Skeletal muscle tissue (tissue), 4 donors: ENCODE results near the gene ZNF70. TPM values are rescaled to one million over a fixed set of nuclear protein-coding genes. Genes with fewer than 3 reads are reported as not detected.
A peak's percentile ranks its signal among the peaks of the same experiment; 100 is the strongest.
"Not testable (repeated sequence)": the region's sequence is repeated elsewhere in the genome, so short reads cannot be mapped to it uniquely, and the experiment has no call there.

Experiments used
- H3K27ac ChIP-seq: one replicate; pipeline ENCODE4 v1.7.0; 2013; ENCODE audit warnings: mild to moderate bottlenecking, low read depth, low read length, inconsistent platforms
- H3K27me3 ChIP-seq, 3 donors: one replicate each; pipeline ENCODE4 v1.7.0; 2013; ENCODE audit warnings: low read length in 3 of 3; ENCODE audit not compliant: control insufficient read depth in 3 of 3, insufficient read depth in 3 of 3
- H3K36me3 ChIP-seq, 3 donors: one replicate each; pipeline ENCODE4 v1.7.0; 2013; ENCODE audit warnings: low read length in 3 of 3; ENCODE audit not compliant: control insufficient read depth in 3 of 3, insufficient read depth in 3 of 3
- H3K4me1 ChIP-seq, 3 donors: one replicate each; pipeline ENCODE4 v1.7.0; 2013; ENCODE audit warnings: low read length in 3 of 3, mild to moderate bottlenecking in 3 of 3; ENCODE audit not compliant: control insufficient read depth in 3 of 3, insufficient read depth in 3 of 3
- H3K4me3 ChIP-seq, 3 donors: one replicate each; pipeline ENCODE4 v1.7.0; 2013; ENCODE audit warnings: low read length in 3 of 3
- H3K9ac ChIP-seq, 3 donors: one replicate each; pipeline ENCODE4 v1.7.0; 2013; ENCODE audit warnings: low read length in 3 of 3, mild to moderate bottlenecking in 3 of 3, moderate library complexity in 2 of 3, low read depth in 1 of 3
- H3K9me3 ChIP-seq, 3 donors: one replicate each; pipeline ENCODE4 v1.7.0; 2013; ENCODE audit warnings: low read length in 3 of 3; ENCODE audit not compliant: control insufficient read depth in 3 of 3
- total RNA-seq: library from RNA; depleted of rRNA; stranded (reverse); fragments of >200 nt; gene quantifications from one replicate; pipeline ENCODE4 v1.2.3, GENCODE V29; 2014
- donor health status: Osteomylitis.

The ZNF70 gene
- total RNA-seq, 1 donor from 2014 or later = 3.1 TPM

- Histone ChIP-seq H3K27ac (peak overlapping the region; percentile 79), H3K4me1 (peaks cover 5 to 17% (median 11%) of the 10 kb centered on the region in 3 donors), H3K27me3 (no peaks in the 10 kb centered on the region), H3K4me3 (peak overlapping the region; percentile 84 to 89 (median 84)), H3K36me3 (no peaks in the 10 kb centered on the region), H3K9ac (peak overlapping the region; percentile 75 to 84 (median 77)), H3K9me3 (no peaks in the 10 kb centered on the region)
Measured at GRCh38 chr22:23750367-23750713, 572 bp downstream of the ZNF70 start.

- no peaks in the 10 kb centered on the region for H3K27me3 ChIP-seq
- peaks cover 5 to 17% (median 11%) of the 10 kb centered on the region in 3 donors for H3K4me1 ChIP-seq
- H3K36me3 ChIP-seq = peaks cover 1 to 4% (median 3%) of the 10 kb centered on the region in 3 donors
- no peak overlapping the region for H3K9ac ChIP-seq
- peak overlapping the region; percentile 79 for H3K27ac ChIP-seq
- H3K4me3 ChIP-seq = peak overlapping the region in 2 of 3 donors; percentile 56 to 84
- no peaks in the 10 kb centered on the region for H3K9me3 ChIP-seq
Measured at GRCh38 chr22:23749841-23750301, 1.0 kb downstream of the ZNF70 start.

- Histone ChIP-seq H3K4me1 (peaks cover 18 to 31% (median 30%) of the 10 kb centered on the region in 3 donors), H3K27me3 (no peaks in the 10 kb centered on the region), H3K27ac (no peak overlapping the region), H3K4me3 (no peak overlapping the region), H3K9me3 (no peaks in the 10 kb centered on the region), H3K36me3 (peaks cover 15 to 28% (median 25%) of the 10 kb centered on the region in 3 donors), H3K9ac (no peak overlapping the region)
Measured at GRCh38 chr22:23745791-23746190, 5.1 kb downstream of the ZNF70 start.

DNA sequence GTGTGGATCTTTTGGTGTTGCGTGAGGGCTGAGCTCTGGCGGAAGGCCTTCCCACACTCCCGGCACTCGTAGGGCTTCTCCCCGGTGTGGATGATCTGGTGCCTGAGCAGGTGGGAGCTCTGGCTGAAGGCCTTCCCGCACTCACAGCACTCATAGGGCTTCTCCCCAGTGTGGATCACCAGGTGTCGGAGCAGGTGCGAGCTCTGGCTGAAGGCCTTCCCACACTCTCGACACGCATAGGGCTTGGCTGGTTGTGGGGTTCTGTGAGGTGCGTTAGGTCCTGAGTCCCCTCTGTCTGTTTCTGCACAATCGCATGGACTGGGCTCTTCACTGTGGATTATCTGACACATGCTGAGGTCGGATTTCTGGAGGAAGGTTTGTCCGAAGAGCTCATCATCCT is 6.4 kb downstream of the ZNF70 start:
- H3K9ac ChIP-seq = no peak overlapping the region
- H3K36me3 ChIP-seq = peaks cover 15 to 29% (median 25%) of the 10 kb centered on the region in 3 donors
- H3K4me1 ChIP-seq = peaks cover 18 to 26% (median 20%) of the 10 kb centered on the region in 3 donors
- no peak overlapping the region for H3K4me3 ChIP-seq
- no peak overlapping the region for H3K27ac ChIP-seq
- H3K27me3 ChIP-seq = no peaks in the 10 kb centered on the region
- H3K9me3 ChIP-seq = no peaks in the 10 kb centered on the region

DNA sequence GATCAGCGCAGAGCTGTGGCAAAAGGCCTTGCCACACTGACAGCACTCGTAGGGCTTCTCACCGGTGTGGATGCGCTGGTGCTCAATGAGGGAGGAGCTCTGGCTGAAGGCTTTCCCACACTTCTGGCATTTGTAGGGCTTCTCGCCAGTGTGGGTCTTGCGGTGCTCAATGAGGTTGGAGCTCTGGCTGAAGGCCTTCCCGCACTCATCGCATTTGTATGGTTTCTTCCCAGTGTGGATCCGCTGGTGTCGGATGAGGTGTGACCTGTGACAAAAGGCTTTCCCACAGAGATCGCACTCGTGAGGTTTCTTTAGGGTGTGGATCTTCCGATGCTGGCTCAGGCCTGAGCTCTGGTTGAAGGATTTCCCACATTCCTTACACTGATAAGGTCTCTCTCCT is 6.9 kb downstream of the ZNF70 start:
- Histone ChIP-seq H3K9me3 (no peaks in the 10 kb centered on the region), H3K36me3 (peaks cover 15 to 29% (median 25%) of the 10 kb centered on the region in 3 donors), H3K9ac (peak overlapping the region in 1 of 3 donors; percentile 60), H3K4me1 (peaks cover 18 to 26% (median 20%) of the 10 kb centered on the region in 3 donors), H3K27ac (no peak overlapping the region), H3K4me3 (no peak overlapping the region), H3K27me3 (no peaks in the 10 kb centered on the region)

- Histone ChIP-seq H3K9ac (peak overlapping the region in 1 of 3 donors; percentile 60), H3K4me1 (peaks cover 18 to 26% (median 20%) of the 10 kb centered on the region in 3 donors), H3K36me3 (peaks cover 15 to 29% (median 25%) of the 10 kb centered on the region in 3 donors), H3K27ac (peak overlapping the region; percentile 64), H3K4me3 (peak overlapping the region in 2 of 3 donors; percentile 3), H3K9me3 (no peaks in the 10 kb centered on the region), H3K27me3 (no peaks in the 10 kb centered on the region)
Measured at GRCh38 chr22:23743303-23743705, 7.6 kb downstream of the ZNF70 start.

DNA sequence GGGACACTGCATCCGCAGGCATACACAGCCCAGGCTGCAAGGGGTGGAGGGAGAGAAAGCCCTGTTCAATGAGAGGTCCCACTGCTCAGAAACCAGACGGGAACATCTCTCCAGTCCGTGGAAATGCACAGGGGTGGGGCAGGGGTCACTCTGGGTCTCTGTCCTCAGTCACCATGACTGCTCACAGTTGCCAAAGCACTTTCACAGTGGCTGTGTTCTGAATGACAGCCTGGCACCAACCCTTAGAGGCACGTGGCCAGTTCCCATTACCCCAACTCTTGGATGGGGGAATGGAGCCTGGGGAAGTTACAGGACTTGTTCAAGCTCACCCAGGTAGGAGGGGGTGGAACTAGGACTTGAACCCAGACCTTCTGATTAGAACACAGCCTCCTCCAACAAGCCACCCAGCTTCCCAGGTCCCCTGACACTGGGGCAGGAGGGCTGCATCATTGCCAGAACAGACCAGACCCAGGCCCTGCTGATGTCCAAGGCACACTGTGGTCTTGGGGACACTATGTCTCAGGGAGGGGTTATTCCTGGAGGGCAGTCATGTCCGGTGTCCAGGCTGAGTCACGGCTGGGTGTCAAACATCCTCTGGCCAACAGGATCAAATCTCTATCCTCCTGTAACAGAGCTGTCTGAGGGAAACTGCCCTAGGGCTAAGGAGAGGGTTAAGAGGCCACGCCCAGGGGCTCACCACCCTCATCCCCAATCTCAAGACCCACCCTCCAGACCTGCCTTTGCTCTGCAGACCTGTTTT is 8.2 kb downstream of the ZNF70 start:
- H3K9ac ChIP-seq = peak overlapping the region; percentile 40 to 60 (median 40)
- no peaks in the 10 kb centered on the region for H3K9me3 ChIP-seq
- no peaks in the 10 kb centered on the region for H3K27me3 ChIP-seq
- H3K36me3 ChIP-seq = peaks cover 15 to 29% (median 25%) of the 10 kb centered on the region in 3 donors
- H3K4me3 ChIP-seq = peak overlapping the region in 2 of 3 donors; percentile 3
- peaks cover 18 to 26% (median 20%) of the 10 kb centered on the region in 3 donors for H3K4me1 ChIP-seq
- H3K27ac ChIP-seq = peak overlapping the region; percentile 64

GRCh38 chr22:23737696-23738095 is 13.2 kb downstream of the ZNF70 start:
- Histone ChIP-seq H3K4me1 (peaks cover 7 to 12% (median 7%) of the 10 kb centered on the region in 3 donors), H3K36me3 (peaks cover 0 to 5% (median 3%) of the 10 kb centered on the region in 3 donors), H3K27me3 (no peaks in the 10 kb centered on the region), H3K4me3 (no peak overlapping the region), H3K9ac (no peak overlapping the region), H3K9me3 (no peaks in the 10 kb centered on the region), H3K27ac (no peak overlapping the region)

DNA sequence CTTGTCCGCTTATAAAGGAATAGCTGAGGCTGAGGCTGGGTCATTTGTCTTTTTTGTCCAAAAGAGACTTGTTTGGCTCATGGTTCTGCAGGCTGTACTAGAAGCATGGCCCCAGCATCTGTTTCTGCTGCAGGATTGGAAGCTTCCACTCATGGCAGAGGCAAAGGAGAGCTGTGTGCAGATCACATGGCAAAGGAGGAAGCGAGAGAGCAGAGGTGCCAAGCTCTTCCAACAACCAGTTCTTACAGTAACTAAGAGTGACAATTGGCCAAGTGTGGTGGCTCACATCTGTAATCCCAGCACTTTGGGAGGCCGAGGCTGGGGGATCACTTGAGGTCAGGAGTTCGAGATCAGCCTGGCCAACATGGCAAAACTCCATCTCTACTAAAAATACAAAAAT is 22.8 kb downstream of the ZNF70 start:
- not testable (repeated sequence) for H3K4me1 ChIP-seq, H3K27ac ChIP-seq, H3K9ac ChIP-seq

GRCh38 chr22:23722724-23723123 is 28.2 kb downstream of the ZNF70 start:
- no peak overlapping the region for H3K9ac ChIP-seq
- no peak overlapping the region for H3K4me3 ChIP-seq
- H3K27me3 ChIP-seq = no peaks in the 10 kb centered on the region
- peaks cover 0 to 4% (median under 1%) of the 10 kb centered on the region in 3 donors for H3K4me1 ChIP-seq
- H3K9me3 ChIP-seq = no peaks in the 10 kb centered on the region
- H3K27ac ChIP-seq = no peak overlapping the region
- H3K36me3 ChIP-seq = no peaks in the 10 kb centered on the region

More for the DNA sequence above, 22.8 kb downstream of the ZNF70 start:
- H3K4me3 ChIP-seq, H3K27me3 ChIP-seq, H3K36me3 ChIP-seq, H3K9me3 ChIP-seq: not testable (repeated sequence)
